ENCODE data around the gene ZNF649.
"Not testable (repeated sequence)": the region's sequence is repeated elsewhere in the genome, so short reads cannot be mapped to it uniquely, and the experiment has no call there.

ZNF649 gene

DNA sequence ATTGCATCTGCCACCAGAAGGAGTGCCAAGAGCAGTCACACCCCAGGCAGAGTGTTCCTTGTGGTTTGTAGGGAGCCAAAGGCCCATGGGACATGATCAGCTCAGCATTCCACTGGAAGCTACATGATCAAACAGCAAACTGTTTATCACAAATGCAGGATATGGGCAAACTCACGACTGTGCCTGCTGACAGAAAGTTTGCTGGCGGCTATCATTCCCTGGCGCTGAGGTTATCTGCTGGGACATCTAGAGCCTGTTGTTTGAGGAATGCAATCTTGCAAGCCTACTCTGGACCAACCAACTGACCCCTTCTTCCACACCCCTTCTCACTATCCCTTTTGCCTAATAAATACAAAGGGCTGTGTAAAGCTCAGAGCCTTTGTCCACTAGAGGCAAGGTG, 14.8 kb upstream of the ZNF649 start:
- no peak overlapping the region for H3K4me3 ChIP-seq (ENCODE audit: low read depth, low read length)
- DNase-seq (ENCODE audit: low read depth) = no peak
- TF ChIP-seq, protein P1, sequence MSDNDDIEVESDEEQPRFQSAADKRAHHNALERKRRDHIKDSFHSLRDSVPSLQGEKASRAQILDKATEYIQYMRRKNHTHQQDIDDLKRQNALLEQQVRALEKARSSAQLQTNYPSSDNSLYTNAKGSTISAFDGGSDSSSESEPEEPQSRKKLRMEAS (IDR thresholded peaks at IDR 0.05; ENCODE audit: low read depth, low read length) = no peak
- TF ChIP-seq, protein P2, sequence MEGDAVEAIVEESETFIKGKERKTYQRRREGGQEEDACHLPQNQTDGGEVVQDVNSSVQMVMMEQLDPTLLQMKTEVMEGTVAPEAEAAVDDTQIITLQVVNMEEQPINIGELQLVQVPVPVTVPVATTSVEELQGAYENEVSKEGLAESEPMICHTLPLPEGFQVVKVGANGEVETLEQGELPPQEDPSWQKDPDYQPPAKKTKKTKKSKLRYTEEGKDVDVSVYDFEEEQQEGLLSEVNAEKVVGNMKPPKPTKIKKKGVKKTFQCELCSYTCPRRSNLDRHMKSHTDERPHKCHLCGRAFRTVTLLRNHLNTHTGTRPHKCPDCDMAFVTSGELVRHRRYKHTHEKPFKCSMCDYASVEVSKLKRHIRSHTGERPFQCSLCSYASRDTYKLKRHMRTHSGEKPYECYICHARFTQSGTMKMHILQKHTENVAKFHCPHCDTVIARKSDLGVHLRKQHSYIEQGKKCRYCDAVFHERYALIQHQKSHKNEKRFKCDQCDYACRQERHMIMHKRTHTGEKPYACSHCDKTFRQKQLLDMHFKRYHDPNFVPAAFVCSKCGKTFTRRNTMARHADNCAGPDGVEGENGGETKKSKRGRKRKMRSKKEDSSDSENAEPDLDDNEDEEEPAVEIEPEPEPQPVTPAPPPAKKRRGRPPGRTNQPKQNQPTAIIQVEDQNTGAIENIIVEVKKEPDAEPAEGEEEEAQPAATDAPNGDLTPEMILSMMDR (IDR thresholded peaks at IDR 0.05; ENCODE audit: low read depth, low read length) = no peak
- no peak for TF ChIP-seq POLR2A (IDR thresholded peaks at IDR 0.05; ENCODE audit: extremely low read depth, insufficient read length)
- TF ChIP-seq MYC (IDR thresholded peaks at IDR 0.05; ENCODE audit: low read depth, low read length) = no peak

DNA sequence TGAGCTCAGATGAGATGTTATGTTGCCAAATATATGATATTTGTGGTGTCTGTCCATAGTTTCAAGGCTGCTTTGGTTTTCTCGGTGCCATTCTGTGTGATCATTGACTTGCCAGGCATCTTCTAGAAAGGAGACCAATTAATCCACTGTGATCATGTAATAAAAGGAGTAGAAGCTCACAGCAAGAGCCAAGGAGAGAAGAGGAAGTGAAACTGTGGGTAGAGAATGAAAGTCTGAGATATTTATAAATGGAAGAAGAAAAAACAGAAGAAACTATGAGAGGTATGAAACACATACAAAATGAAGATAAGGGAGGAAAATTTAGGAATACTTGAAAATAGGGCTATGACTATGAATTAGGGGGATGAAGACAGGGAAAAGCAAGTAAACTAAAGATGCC, 11.3 kb upstream of the ZNF649 start:
- H3K4me3 ChIP-seq (ENCODE audit: low read depth, low read length) = no peak overlapping the region
- peak; percentile 22 for DNase-seq (ENCODE audit: low read depth)

DNA sequence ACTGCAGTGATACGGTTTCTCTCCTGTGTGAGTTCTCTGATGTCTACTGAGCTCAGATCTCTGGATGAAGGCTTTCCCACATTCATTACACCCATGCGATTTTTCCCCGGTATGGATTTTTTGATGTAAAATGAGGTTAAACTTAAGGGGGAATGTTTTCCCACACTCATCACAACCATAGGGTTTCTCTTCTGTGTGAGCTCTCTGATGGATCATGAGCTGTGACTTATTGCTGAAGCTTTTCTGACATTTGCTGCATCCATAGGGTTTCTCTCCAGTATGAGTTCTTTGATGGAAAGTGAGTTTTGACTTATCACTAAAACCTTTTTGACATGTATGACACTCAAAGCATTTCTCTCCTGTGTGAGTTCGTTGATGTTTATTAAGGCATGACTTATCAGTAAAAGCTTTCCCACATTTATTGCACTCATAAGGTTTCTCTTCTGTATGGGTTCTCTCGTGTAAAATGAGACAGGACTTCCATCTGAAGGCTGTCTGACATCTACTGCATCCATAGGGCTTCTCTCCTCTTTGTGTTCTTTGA, 10.6 kb upstream of the ZNF649 start:
- no peak overlapping the region for H3K4me3 ChIP-seq (ENCODE audit: low read depth, low read length)
- no peak for DNase-seq (ENCODE audit: low read depth)
- TF ChIP-seq MYC (IDR thresholded peaks at IDR 0.05; ENCODE audit: low read depth, low read length) (no peak), POLR2A (IDR thresholded peaks at IDR 0.05; ENCODE audit: extremely low read depth, insufficient read length) (no peak)
- TF ChIP-seq, protein P1 (IDR thresholded peaks at IDR 0.05; ENCODE audit: low read depth, low read length) = no peak
- TF ChIP-seq, protein P2 (IDR thresholded peaks at IDR 0.05; ENCODE audit: low read depth, low read length) = no peak

More for the DNA sequence above, 11.3 kb upstream of the ZNF649 start:
- TF ChIP-seq POLR2A (IDR thresholded peaks at IDR 0.05; ENCODE audit: extremely low read depth, insufficient read length) (no peak), MYC (IDR thresholded peaks at IDR 0.05; ENCODE audit: low read depth, low read length) (no peak)
- TF ChIP-seq, protein P2 (IDR thresholded peaks at IDR 0.05; ENCODE audit: low read depth, low read length) = no peak
- TF ChIP-seq, protein P1 (IDR thresholded peaks at IDR 0.05; ENCODE audit: low read depth, low read length) = no peak

DNA sequence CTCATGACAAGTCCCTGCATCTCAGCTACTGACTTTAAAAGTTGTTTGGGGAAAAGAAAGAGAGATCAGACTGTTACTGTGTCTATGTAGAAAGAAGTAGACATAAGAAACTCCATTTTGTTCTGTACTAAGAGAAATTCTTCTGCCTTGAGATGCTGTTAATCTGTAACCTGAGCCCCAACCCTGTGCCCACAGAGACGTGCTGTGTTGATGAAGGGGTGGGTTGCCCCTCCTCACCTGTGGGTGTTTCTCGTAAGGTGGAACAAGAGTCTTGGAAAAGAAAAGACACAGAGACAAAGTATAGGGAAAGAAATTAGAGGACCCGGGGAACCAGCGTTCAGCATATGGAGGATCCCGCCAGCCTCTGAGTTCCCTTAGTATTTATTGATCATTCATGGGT, 3.2 kb upstream of the ZNF649 start:
- DNase-seq (ENCODE audit: low read depth); H3K4me3 ChIP-seq (ENCODE audit: low read depth, low read length): not testable (repeated sequence)

DNA sequence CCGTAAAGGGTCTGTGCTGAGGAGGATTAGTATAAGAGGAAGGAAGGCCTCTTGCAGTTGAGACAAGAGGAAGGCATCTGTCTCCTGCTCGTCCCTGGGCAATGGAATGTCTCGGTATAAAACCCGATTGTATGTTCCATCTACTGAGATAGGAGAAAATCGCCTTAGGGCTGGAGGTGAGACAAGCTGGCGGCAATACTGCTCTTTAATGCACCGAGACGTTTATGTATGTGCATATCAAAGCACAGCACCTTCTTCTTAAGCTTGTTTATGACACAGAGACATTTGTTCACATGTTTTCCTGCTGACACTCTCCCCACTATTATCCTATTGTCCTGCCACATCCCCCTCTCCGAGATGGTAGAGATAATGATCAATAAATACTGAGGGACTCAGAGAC, 1.3 kb upstream of the ZNF649 start:
- not testable (repeated sequence) for H3K4me3 ChIP-seq (ENCODE audit: low read depth, low read length); DNase-seq (ENCODE audit: low read depth)

DNA sequence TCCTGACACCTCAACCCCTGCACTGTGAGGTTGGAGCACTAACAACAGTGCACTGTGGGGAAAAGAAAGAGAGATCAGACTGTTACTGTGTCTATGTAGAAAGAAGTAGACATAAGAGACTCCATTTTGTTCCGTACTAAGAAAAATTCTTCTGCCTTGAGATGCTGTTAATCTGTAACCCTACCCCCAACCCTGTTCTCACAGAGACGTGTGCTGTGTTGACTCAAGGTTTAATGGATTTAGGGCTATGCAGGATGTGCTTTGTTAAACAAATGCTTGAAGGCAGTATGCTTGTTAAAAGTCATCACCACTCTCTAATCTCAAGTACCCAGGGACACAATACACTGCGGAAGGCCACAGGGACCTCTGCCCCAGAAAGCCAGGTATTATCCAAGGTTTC, 822 bp upstream of the ZNF649 start:
- DNase-seq (ENCODE audit: low read depth); H3K4me3 ChIP-seq (ENCODE audit: low read depth, low read length): not testable (repeated sequence)

DNA sequence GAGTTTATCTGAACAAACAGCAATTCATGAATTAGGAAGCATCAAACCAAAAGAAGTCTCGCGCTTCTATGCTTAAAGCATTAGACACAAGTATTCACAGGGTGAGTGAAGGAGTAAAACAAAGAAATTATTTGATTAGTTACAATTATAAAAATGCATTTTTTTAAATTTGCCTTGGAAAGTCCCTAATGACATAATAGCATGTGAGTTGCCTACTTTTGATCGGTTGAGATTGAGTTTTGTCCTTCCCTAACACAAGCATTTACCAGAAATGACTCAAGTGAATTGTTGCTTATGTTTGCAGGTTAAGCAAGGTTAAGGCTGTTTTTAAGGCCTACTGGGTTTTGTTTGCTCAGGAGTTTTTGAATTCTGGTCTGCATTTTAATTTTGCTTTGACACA, 389 bp upstream of the ZNF649 start:
- TF ChIP-seq, protein P2 (IDR thresholded peaks at IDR 0.05; ENCODE audit: low read depth, low read length) = no peak
- no peak for TF ChIP-seq MYC (IDR thresholded peaks at IDR 0.05; ENCODE audit: low read depth, low read length)
- TF ChIP-seq POLR2A (IDR thresholded peaks at IDR 0.05; ENCODE audit: extremely low read depth, insufficient read length) = no peak
- peak overlapping the region; percentile 92 for H3K4me3 ChIP-seq (ENCODE audit: low read depth, low read length)
- DNase-seq (ENCODE audit: low read depth) = no peak

DNA sequence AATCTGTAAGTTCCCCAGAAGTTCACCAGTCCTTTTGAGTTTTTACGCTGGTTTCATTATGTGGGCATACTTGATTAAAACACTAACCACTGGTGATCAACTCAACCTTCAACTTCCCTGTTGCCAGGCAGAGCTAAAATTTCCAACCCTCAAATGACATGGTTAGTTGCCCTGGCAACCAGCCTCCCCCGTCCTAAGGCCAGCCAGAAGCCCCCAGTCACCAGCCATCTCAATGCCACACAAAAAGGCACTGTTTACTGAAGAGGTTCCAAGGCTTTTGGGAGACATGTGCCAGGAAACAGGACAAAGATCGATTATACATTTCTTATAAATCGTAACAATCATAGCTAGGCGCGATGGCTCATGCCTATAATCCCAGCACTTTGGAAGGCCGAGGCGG, 1.6 kb downstream of the ZNF649 start:
- TF ChIP-seq POLR2A (IDR thresholded peaks at IDR 0.05; ENCODE audit: extremely low read depth, insufficient read length) (no peak), MYC (IDR thresholded peaks at IDR 0.05; ENCODE audit: low read depth, low read length) (no peak)
- TF ChIP-seq, protein P1 (IDR thresholded peaks at IDR 0.05; ENCODE audit: low read depth, low read length) = no peak
- TF ChIP-seq, protein P2 (IDR thresholded peaks at IDR 0.05; ENCODE audit: low read depth, low read length) = no peak
- peak; percentile 34 for DNase-seq (ENCODE audit: low read depth)
- peak overlapping the region; percentile 6 for H3K4me3 ChIP-seq (ENCODE audit: low read depth, low read length)

Measured in NB4 (cell line).